Lung microvascular endothelial cell (primary cell): ENCODE results near the gene SPAG16. TPM values are rescaled to one million over a fixed set of nuclear protein-coding genes. Genes with fewer than 3 reads are reported as not detected.
"Not testable (repeated sequence)": the region's sequence is repeated elsewhere in the genome, so short reads cannot be mapped to it uniquely, and the experiment has no call there.

Source experiments
- DNase-seq, 2 donors: peaks; one replicate each; pipeline versions ENCODE4 v3.0.0 to v3.0.0-alpha.2; 2010; ENCODE audit warnings: low read depth in 2 of 2
- total RNA-seq: library from RNA; depleted of rRNA; stranded (reverse); fragments of >200 nt; gene quantifications from 2 replicates; pipeline ENCODE4 v1.2.1, GENCODE V29; 2014

The SPAG16 gene
- total RNA-seq, 1 donor from 2014 or later, result 9.1 TPM

DNA sequence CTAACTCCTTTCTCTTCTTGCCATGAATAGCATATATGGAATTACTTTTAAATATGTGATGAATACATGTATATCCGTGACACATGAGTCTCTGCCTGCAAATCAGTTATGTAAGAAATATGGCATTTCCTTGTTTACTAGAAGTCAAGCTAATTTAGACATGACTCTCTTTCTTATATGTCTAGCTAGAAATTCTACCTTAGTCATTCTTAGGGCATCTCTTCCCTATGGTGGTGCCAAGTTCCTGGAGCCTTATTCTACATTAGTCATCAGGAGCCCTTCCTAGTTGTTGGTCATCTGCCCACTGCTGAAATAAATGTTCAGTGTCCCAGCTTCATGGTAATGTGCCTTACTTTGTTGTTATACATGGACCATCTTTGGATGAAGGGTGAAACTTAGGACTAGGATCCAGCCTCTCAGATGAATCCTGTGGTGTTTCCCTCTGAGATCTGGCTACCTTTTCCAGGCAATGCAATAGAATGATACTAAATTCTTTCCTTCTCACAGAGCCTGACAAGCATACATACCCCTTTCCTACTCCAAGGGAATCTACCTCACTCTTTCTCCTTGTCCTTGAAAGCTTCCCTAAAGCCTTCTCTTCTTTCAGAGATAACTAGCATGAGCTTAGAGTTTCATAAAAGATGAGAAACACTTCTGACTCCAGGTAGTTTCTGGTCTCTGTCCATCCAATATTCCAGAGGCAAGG is 711.3 kb downstream of the SPAG16 start:
- DNase-seq, result peak; percentile 3 to 93

DNA sequence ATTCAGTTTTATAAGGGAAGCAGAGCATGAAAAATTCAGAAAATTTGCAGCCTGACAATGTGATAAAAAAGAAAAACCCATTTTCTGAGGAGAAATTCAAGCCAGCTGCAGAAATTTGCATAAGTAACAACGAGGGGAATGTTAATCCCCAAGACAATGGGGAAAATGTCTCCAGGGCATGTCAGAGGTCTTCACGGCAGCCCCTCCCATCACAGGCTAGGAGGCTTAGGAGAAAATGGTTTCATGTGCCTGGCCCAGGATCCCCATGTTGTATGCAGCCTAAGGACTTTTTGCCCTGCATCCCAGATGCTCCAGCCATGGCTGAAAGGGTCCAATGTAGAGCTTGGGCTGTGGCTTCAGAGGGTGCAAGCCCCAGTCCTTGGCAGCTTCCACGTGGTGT is 714.7 kb downstream of the SPAG16 start:
- DNase-seq, result not testable (repeated sequence)

DNA sequence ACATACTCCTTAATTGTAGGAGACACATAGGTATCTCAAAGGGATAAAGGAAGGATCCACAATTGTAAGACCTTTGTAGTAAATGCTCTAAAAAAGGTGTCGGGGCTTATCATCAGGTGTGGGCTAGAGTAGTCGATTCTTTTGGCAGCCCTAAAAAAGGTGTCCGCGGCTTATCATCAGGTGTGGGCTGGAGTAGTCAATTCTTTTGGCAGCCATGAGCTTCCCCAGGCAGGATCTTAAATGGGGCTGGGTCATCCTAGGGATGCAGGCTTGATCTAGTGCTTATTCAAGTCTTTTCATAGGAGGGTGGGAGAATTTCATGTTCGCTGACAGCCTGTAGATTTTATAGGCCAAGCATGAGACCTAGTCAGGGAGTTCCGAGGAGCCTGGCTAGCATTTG is 720.2 kb downstream of the SPAG16 start:
- no peak for DNase-seq

DNA sequence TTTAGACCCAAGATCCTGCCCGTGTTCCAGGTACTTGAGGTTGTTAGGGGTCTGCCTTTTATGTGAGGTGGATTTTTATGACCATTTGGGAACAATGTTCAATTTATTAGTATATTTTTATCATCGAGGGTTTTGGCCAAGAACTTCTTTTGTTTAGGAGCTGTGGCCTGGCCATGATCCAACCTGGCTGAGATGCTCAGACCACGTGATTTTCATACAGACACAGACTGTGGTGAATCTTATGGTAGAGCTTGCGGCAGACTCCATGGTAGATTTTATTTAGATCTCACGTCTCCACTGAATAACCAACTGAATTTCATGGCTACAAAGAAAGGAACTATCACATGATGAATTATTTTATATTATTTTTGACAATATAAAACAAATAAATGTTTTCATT is 721.1 kb downstream of the SPAG16 start:
- peak; percentile 2 to 60 for DNase-seq

DNA sequence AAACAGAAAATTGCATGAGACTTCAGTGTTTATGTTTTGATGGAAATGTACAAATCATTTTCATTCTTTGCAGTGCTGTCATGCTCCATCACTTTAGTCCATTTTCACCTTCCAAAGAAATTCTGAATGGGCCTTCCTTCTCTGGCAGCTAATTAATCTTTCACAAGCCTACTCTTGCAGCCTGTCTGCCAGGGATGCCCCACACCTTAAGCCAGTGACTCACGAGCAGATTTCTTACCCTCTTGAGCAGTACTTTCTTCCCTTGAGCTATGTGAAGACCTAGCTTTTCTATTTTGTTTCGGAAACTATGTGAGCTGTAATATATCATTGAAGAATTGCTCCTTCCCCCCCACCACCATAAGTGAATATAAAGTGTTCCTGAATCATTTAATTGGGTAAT is 722.3 kb downstream of the SPAG16 start:
- DNase-seq, result no peak

DNA sequence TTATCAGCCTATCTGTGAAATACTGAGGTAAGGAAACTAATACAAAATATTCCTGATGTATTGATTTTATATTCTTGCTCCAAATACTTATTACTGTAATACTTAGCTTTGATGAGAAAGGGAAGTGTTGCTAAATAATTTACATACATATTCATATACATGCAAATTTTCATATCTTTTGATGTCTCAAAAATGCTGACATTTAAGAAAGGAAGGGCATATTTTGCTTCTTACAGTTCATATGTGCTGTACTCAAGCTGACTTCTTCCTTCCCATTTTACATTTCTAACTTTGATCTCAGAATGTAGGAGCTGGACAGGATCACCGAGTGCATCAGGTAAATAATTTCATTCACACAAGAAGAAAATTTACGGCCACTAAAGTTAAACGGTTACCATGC is 727.4 kb downstream of the SPAG16 start:
- DNase-seq, result no peak

DNA sequence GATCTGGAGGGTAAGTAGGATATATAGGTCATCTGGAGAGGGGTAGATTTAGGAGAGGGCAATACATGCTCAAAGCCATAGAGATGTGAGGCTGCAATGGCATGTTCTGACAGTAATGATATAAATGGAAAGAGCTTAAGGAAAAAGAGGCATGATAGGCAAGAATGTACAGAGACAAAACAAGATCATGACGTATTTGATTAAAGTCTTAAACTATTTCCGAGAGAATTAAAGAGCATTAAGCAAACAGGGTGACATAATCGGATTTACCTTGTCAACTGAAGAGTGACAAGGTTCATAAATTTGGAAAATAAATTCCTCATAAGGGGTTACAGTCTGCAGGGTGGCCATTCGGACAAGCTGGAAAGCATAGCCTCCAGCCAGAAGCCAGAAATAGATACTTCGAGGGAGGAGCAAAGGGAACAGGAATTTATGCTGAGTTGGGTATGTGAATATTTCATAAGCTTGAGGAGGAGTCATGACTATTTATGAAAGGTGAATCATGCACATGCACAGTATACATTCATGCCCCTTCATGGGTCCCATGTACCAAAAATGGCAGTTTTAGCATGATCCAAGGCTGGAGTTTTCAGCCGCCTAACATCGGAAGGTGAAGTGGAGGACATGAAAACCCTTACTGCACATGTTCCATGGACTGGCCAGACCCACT is 730.4 kb downstream of the SPAG16 start:
- DNase-seq, result no peak

DNA sequence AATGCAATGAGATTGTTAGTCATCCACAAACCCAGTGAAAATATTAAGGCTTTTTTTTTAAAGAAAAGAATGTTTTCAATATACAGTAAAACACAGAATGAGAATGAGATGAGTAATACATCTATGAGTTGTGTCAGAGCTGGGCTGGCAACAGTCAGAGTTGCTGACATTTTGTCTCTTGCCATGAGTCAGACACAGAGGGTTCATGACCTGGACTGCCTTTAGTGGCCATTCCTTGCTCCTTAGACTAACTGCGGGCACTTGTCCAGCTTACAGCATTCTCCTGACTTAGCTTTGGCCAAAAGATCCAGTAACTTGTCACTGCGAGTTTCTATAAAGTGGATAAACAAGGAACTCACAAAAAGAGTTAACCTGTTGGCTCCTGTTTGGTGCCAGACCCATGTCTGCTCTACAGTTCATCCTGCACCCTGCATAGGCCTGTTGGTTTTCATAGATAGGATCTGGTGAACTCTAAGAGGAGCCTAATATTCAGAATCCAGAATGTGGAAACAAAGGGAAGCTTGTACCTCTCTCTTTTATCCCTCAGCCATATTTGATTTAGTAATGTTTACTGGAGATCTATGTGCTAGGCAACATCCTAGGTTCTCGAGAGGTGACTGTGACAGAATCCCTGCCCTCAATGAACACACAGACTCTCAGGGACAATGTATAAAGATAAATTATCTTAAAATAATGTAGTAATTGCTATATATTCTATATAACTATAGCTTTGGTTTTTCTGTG is 735.1 kb downstream of the SPAG16 start:
- DNase-seq, result peak; percentile 9 to 98

DNA sequence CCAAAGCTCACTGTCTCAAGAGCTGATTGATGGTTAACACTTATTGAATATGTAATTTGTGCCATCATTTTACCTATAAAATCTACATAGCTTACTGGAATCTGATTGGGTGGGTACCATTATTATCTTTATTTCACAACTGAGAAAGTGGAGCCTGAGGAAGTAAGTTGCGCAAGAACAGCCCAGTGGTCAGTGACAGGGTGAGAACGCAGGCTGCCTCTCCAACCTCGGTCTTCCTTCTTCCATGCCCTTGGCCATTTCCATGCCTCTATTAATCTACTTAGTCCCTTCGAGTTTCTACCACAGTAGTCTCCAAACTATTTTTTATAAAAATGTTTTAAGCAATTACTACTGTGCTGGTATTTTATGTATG is 735.7 kb downstream of the SPAG16 start:
- no peak for DNase-seq

DNA sequence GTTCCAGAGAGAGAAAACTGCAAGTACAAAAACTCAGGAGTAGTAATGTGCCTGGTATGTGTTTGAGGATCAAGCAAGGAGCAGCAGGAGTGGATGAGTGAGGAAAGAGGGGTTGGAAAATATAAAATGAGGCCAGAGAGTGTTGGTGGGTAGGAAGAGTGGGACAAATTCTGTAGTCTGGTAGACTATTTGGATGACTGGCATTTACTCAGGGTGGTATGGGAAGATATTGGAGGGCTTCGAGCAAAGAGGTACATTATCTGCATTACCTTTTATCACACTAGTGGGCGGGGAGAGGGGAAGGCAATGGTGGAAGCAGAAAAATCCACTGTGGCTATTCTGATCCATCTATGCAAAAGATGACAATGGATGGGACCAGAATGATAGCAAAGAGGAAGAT is 744.9 kb downstream of the SPAG16 start:
- DNase-seq, result no peak

DNA sequence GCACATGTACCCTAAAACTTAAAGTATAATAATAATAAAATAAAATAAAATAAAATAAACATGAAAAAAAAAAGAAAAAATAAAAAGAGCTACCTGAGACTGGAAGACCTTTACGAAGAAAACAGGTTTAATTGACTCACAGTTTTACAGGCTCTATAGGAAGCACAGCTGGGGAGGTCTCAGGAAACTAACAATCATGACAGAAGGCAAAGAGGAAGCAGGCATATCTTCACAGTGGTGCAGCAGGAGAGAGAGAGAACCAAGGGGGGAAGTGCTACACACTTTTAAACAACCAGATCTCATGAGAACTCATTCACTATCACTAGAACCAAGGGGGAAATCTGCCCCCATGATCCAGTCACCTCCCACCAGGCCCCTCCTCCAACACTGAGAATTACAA is 747.3 kb downstream of the SPAG16 start:
- no peak for DNase-seq

DNA sequence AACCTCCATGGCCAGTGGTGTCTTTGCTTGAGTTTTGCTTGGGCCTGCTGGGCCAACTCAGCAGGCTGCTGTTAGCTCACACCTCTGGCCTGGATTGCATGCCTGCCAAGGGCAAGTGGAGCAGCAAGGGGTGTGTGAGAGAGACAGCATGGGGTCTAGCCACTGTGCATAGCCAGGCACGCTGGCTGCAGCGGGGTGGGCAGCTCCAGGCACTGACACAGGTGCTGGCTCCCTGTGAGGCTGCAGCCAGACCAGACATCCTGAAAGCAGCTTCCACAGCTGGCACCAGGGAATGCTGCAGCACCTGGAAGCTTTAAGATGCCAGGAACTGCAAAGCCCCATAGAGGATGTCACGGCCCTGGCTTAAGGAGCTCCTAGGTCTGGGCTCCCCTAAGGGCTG is 750.2 kb downstream of the SPAG16 start:
- DNase-seq, result no peak

DNA sequence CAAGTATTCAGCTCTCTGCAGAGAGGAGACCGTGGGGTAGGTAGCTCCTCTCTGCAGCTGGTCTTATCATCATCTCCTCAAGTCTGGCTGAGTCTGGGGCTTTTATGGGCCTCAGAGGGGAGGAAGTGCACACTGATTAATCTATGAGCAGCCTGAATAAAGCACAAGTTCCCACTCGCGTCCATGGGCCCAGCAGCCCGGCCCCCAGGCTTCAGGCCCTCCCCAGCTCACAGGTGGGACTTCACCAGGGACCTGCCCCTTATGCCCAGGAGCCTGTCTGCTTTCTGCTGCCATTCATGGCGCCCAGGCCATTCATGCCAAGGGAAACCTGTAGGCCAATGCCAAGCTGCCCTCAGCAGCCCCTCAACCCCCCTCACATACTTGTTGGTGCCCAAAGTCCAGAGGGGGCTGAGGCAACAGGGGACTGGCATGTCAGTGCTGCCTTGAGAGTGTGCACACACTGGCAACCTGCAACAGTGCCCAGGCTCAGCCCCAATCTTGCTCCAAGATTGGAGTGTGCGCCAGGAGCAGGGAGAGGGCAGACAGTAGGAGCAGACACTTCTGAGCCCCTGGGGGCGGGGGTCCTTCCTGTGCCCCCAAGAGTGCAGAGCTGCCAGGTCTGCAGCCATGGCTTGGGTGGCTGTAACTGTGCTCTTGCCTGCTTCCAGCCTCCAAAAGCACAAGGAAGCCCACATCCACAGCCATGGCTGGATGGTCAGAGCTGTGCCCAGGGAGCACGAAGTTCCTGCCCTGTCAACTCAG is 751.0 kb downstream of the SPAG16 start:
- no peak for DNase-seq

DNA sequence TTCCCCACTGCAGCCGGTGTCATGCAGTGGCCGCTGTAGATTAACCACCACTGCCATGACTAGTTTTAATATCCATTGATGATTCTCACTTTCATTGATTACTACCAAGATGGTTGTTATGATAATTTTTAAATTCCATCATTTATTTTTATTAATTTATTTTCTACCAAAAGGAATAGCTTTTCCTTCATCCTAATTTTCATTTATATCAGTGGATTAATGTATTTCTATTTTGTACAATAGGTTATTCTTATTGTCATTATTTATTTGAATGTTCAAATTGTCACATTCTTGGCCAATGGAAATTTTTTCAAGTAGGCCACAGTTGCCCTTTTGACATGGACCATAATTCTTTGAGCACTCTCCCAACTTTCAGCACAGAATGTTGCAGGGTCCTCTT is 751.7 kb downstream of the SPAG16 start:
- no peak for DNase-seq

DNA sequence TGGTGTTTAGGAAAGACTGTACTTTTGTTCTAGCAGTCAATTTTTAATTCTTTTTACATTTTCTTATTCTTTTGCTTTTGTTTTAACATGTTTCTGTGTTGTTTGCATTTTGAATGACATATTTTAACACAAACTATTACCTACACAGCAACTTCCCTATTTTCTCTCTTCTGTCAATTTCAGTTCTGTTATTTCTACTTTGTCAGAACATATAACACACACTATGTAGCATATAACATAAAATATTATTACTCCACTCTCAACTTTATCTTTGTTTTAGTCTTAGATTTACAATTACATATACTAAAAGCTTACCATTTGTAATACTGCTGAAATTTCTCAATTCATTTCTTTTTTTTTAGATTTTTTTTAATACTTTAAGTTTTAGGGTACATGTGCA is 753.9 kb downstream of the SPAG16 start:
- no peak for DNase-seq

DNA sequence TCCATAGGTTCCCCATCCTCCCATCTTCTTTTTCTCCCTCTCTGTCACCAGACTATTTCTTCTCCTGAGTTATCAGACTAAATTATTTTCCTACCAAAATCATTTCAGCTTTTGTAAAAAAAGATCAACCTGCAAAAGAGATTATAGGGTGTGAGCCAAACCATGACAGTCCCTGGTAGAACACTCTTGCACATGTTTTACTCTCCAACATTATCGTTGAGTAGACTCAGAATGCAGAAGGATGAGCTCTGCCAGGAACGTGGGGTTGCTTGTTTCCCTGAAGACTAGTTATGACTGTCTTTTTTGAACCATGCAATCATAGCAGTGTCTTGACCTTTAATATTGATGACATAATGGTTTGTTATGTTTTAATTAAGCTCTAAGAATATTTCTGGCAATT is 766.5 kb downstream of the SPAG16 start:
- no peak for DNase-seq

DNA sequence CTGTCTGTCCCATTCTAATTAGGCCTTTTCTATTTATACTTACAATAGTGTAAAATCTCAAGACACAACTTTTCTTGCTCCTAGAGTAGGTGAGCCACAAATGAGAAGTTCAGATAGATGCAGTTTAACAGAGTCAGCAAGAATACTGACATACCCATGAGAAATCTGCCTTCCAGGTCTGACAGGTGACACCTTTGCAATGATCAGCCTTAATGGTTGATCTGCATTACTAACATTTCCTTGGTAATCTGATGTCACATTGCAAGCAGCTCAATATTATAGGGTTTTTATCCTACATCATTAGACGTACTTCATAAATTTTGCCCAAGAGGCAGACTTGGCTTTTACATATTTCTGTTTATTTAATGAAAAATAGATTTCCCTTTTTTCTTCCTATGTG is 767.3 kb downstream of the SPAG16 start:
- DNase-seq, result no peak

DNA sequence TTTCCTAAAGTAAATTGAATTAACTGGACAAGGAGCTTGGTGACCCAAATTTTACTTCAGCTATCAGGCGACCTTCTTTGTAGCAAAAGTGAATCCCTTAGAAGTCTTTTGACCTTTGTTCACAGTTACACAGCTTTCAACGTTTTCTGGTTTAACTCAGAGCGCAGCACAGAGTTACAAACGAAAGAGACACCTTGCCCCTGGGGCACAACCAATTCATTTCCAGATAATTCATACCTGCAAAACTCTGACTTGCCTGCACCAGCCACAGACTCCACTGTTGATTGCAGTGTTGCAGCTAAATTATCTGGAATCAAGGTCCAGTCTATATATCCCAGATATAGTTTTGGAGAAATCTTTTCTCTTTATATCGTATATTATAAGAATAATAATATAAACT is 768.0 kb downstream of the SPAG16 start:
- no peak for DNase-seq

DNA sequence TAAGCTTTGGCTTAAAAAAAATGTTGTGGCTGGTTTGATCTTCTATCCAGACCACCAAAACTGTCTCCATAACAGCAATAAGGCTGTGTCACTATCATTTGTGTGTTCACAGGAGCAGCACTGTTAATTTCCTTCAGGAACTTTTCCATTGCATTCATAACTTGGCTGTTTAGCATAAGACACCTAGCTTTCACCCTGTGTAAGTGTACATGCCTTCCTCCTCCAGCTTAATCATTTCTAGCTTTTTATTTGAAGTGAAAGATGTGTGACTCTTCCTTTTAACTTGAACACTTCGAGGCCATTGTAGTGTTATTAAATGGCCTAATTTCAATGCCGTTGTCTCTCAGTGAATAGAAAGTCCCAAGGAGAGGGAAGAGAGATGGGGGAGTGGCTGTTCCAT is 773.7 kb downstream of the SPAG16 start:
- no peak for DNase-seq

DNA sequence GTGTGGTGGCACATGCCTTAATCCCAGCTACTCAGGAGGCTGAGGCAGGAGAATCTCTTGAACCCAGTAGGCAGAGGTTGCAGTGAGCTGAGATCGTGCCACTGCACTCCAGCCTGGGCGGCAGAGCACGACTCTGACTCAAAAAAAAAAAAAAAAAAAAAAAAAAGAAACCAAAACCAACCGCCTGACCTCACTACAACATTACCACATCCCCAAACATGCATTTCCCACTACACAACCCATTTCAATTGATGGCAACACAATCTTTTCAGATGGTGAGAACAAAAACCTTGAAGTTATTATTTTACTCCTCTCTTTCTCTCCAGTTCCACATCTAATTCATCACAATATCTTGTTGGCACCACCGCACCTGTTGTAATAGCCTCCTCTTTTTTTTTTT is 778.0 kb downstream of the SPAG16 start:
- DNase-seq, result not testable (repeated sequence)

DNA sequence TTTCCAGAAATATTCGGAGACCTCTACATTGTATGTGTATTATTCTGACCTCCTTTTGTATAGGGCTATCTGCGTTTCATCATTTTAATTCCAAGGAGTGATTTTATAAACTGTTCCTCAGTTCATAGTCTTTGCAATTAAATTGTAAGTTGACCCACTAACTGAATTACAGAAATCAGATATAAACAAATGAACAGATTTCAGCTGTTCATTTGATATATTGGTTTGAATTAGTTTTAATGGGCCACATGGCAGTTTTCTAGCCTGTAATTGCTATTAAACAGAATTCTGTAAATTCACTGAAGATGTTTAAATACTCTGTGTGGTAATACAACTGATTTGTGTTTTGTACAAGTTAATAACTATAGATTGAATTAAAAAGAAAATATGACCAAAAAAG is 780.2 kb downstream of the SPAG16 start:
- no peak for DNase-seq

DNA sequence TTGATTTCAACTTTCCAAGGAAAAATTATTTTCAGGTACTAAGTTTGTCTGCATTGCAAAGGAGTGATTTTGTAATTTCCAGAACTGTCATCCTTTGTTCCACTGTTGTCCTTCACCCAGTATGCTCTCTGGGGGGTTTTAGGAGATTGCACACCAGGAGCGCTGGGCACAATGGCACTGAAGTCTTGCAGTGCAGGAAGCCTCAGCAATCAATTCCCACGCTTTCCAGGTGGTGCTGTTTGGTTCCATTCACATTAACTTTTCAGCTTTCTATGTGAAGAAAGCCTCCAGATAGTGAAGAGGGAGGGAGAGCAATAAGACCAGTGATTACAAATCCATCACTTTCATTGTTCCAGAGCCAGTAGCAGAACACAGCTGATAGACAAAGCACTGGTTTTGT is 782.6 kb downstream of the SPAG16 start:
- DNase-seq, result no peak
